Measurements from ENCODE around the gene IFNA7. TPM values are rescaled to one million over a fixed set of nuclear protein-coding genes. Genes with fewer than 3 reads are reported as not detected.
"Not testable (repeated sequence)": the region's sequence is repeated elsewhere in the genome, so short reads cannot be mapped to it uniquely, and the experiment has no call there.

IFNA7 gene
- total RNA-seq, 4 donors from 2014 or later, result not detected

DNA sequence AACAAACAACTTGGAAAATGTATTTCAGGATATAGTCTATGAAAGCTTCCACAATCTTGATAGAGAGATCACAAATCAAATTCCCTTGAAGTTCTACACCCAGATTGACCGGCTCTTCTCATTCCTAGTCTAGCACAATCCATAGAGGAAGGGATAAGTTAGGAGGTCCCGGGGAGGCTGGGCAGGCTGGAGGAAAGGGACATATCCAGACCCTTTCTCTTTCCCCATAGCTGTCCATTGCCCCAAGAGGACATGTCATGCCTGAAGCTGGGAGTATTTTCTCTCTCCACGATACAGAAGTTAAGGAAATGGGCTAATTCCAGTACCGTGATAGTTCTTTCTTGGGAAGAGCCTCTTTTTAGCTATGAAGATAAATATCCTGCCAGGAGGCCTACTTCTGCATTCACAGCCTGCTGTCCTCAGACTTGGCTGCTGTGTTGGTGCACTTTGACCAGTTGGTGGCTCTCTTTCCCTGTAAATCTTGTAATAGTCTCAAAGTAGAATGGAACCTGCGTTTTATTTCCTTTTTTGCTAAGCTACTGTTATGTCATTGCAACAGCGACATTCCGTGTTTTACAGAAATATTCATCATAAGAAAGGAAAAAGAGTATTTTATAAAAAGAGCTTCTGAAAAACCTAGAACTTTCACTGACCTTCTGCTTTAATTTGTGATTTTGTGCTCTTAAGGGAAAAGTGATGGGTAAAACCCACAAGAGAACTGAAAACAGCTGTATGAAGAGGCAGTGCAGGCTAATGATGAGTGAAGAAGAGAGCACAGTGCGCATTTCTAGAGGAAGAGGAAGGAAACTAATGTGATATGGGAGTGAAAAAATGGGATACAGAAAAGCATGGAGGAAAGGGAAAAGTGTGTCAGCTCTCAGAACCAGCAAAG is 33.7 kb upstream of the IFNA7 start:
- H3K4me1 ChIP-seq; H3K36me3 ChIP-seq; H3K4me3 ChIP-seq; DNase-seq; intact Hi-C loops (cut with DNase I; ENCODE audit: low total_unique reads); H3K9me3 ChIP-seq; H3K27ac ChIP-seq; H3K27me3 ChIP-seq: not testable (repeated sequence)
- TF ChIP-seq, protein P1, sequence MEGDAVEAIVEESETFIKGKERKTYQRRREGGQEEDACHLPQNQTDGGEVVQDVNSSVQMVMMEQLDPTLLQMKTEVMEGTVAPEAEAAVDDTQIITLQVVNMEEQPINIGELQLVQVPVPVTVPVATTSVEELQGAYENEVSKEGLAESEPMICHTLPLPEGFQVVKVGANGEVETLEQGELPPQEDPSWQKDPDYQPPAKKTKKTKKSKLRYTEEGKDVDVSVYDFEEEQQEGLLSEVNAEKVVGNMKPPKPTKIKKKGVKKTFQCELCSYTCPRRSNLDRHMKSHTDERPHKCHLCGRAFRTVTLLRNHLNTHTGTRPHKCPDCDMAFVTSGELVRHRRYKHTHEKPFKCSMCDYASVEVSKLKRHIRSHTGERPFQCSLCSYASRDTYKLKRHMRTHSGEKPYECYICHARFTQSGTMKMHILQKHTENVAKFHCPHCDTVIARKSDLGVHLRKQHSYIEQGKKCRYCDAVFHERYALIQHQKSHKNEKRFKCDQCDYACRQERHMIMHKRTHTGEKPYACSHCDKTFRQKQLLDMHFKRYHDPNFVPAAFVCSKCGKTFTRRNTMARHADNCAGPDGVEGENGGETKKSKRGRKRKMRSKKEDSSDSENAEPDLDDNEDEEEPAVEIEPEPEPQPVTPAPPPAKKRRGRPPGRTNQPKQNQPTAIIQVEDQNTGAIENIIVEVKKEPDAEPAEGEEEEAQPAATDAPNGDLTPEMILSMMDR (IDR thresholded peaks at IDR 0.05), result peak in 2 of 4 experiments; percentile 14 to 17

DNA sequence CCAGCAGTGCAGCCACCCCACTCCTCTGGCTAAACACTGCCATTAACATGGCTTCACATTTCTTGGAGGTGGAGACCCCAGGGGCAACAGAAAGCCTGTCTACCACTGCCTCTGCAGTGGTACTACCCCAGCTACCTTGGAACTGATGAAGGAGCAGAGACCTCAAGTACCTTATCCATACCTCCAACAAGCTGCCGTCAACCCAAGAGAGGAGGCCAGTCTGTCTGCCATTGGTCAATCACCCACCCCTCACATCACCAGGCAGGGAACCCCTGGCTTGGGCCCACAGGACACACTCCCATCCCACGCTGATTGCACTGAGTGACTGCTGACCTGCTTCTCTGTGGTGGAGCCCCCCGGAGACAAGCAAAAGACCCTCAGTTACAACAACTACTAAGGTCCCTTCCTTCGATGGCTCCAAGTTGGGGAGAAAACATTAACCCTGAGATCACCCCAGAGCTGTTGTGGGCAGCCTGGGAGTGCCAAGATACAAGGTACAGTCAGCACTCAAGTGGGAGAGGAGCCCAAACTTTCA is 32.2 kb upstream of the IFNA7 start:
- Histone ChIP-seq H3K27me3 (no peaks in the 10 kb centered on the region), H3K27ac (no peak overlapping the region), H3K9me3 (no peaks in the 10 kb centered on the region), H3K4me3 (no peak overlapping the region), H3K36me3 (no peaks in the 10 kb centered on the region), H3K4me1 (no peaks in the 10 kb centered on the region)
- intact Hi-C loops (cut with DNase I; ENCODE audit: low total_unique reads), result no loop called here
- no peak for DNase-seq
- TF ChIP-seq, protein P1 (IDR thresholded peaks at IDR 0.05), result no peak
- TF ChIP-seq POLR2A (IDR thresholded peaks at IDR 0.05), result no peak

DNA sequence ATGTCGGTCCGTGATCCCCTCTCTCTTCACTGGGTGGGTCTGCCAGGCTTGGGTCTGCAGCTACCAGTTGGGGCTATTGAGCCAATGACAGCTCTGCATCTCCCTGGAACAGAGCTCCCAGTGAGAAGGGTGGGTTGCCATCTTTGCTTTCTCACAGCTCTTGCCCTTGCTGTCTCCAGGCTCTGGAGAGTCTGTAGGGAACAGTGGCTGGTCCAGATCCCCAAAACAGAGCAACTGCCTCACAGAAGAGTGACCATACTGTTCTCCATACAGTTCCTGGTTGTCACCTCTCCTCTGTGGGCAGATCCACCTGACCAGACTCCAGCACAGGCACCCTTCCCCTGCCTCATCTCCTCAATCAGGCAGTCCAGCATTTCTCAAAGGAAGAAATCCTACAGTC is 31.3 kb upstream of the IFNA7 start:
- no peak overlapping the region for H3K27ac ChIP-seq
- no peak overlapping the region for H3K4me3 ChIP-seq
- TF ChIP-seq POLR2A (IDR thresholded peaks at IDR 0.05), result no peak
- TF ChIP-seq, protein P1 (IDR thresholded peaks at IDR 0.05), result no peak
- no peaks in the 10 kb centered on the region for H3K9me3 ChIP-seq
- no peak for DNase-seq
- H3K27me3 ChIP-seq, result no peaks in the 10 kb centered on the region
- no peaks in the 10 kb centered on the region for H3K4me1 ChIP-seq
- no peaks in the 10 kb centered on the region for H3K36me3 ChIP-seq
- intact Hi-C loops (cut with DNase I; ENCODE audit: low total_unique reads), result no loop called here

DNA sequence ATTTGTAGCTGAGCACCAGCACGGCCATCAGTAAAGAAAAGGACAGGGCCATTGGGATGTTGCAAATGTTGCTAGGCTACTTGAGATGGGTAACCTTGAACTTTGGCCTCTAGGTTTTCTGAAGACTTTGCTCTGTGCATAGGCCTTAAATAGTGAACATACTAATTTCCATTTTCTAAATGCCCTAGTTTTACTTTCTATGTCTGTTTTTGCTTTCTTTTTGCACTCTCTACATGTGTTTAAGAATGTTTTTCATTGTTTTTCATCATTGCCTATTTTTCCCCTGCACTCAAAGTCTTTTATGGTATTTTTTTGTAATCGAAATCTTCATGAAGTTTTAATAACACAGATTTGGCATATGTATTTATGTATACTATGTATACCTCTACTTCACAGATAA is 26.1 kb upstream of the IFNA7 start, which contains the start of gene IFNA17:
Gene IFNA17, minus strand, starts transcription at position 101 of the 400 bp plus-strand sequence. Its CDS starts 49 bp downstream, at position 52.
- intact Hi-C loops (cut with DNase I; ENCODE audit: low total_unique reads), result no loop called here
- Histone ChIP-seq H3K4me3 (no peak within 1 kb of the TSS), H3K27me3 (no peaks in the 10 kb centered on the region), H3K9me3 (no peaks in the 10 kb centered on the region), H3K4me1 (no peaks in the 10 kb centered on the region), H3K36me3 (no peaks in the 10 kb centered on the region), H3K27ac (no peak within 1 kb of the TSS)
- DNase-seq, result no peak
- TF ChIP-seq, protein P1 (IDR thresholded peaks at IDR 0.05), result no peak
- TF ChIP-seq POLR2A (IDR thresholded peaks at IDR 0.05), result no peak

DNA sequence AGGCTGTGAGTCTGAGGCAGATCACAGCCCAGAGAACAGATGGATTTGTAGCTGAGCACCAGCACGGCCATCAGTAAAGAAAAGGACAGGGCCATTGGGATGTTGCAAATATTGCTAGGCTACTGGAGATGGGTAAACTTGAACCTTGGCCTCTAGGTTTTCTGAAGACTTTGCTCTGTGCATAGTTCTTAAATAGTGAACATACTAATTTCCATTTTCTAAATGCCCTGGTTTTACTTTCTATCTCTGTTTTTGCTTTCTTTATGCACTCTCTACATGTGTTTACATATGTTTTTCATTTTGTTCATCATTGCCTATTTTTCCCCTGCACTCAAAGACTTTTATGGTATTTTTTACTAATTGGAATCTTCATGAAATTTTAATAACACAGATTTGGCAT is 15.2 kb upstream of the IFNA7 start, which contains the start of gene IFNA16:
Gene IFNA16, minus strand, starts transcription at position 101 of the 400 bp plus-strand sequence. Its CDS starts 6 bp downstream, at position 95.
- intact Hi-C loops (cut with DNase I; ENCODE audit: low total_unique reads); H3K4me1 ChIP-seq; DNase-seq; H3K27me3 ChIP-seq; H3K27ac ChIP-seq; H3K9me3 ChIP-seq; H3K4me3 ChIP-seq; H3K36me3 ChIP-seq: not testable (repeated sequence)

DNA sequence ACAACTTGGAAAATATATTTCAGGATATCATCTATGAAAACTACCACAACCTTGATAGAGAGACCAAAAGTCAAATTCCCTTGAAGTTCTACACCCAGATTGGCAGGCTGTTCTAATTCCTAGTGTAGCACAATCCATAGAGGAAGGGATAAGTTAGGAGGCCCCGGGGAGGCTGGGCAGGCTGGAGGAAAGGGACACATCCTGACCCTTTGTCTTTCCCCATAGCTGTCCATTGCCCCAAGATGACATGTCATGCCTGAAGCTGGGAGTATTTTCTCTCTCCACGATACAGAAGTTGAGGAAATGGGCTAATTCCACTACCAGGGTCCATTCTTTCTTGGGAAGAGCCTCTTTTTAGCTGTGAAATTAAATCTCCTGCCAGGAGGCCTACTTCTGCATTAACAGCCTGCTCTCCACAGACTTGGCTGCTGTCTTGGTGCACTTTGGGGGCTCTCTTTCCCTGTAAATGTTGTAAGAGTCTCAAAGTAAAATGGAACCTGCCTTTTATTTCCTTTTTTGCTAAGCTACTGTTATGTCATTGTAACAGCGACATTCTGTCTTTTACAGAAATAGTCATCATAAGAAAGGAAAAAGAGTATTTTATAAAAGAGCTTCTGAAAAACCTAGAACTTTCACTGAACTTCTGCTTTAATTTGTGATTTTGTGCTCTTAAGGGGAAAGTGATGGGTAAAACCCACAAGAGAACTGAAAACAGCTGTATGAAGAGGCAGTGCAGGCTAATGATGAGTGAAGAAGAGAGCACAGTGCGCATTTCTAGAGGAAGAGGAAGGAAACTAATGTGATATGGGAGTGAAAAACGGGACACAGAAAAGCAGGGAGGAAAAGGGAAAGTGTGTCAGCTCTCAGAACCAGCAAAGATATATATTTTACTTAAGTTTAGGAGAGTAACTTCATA is 11.7 kb upstream of the IFNA7 start:
- H3K4me3 ChIP-seq; intact Hi-C loops (cut with DNase I; ENCODE audit: low total_unique reads); H3K36me3 ChIP-seq; H3K4me1 ChIP-seq; H3K27me3 ChIP-seq; H3K9me3 ChIP-seq; H3K27ac ChIP-seq; DNase-seq: not testable (repeated sequence)

DNA sequence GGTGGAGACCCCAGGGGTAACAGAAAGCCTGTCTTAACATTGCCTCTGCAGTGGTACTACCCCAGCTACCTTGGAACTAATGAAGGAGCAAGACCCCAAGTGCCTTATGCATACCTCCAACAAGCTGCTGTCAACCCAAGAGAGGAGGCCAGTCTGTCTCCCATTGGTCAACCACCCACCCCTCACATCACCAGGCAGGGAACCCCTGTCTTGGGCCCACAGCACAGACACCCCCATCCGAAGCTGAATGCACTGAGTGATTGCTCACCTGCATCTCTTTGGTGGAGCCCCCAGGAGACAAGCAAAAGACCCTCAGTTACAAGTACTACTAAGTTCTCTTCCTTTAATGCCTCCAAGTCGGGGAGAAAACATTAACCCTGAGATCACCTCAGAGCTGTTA is 10.2 kb upstream of the IFNA7 start:
- H3K9me3 ChIP-seq; H3K27me3 ChIP-seq; intact Hi-C loops (cut with DNase I; ENCODE audit: low total_unique reads); H3K36me3 ChIP-seq; H3K4me3 ChIP-seq; H3K4me1 ChIP-seq; H3K27ac ChIP-seq; DNase-seq: not testable (repeated sequence)

DNA sequence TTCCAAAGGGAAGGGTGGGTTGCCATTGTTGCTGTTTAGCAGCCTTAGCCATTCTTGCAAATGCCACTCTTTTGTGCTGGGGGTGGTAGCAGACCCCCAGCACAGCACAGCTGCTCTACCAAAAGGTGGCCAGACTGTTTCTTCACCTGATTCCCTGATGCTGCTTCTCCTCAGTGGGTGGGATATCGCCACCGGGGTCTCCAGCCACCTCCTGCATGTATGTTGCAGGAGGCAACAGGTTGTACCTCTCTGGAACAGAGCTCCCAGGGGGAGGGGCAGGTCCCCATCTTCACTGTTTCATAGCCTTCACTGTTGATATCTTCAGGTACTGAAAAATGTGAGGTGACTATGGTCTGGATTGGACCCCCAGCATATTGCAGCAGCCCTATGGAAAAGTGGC is 8.8 kb upstream of the IFNA7 start:
- intact Hi-C loops (cut with DNase I; ENCODE audit: low total_unique reads); H3K4me3 ChIP-seq; H3K9me3 ChIP-seq; H3K4me1 ChIP-seq; H3K36me3 ChIP-seq; H3K27me3 ChIP-seq; DNase-seq; H3K27ac ChIP-seq: not testable (repeated sequence)
